K562 (cell line): ENCODE results near the gene TSPAN32. TPM values are rescaled to one million over a fixed set of nuclear protein-coding genes. Genes with fewer than 3 reads are reported as not detected.

Source experiments
- ATAC-seq: fragments of 200-7000 bp; cut with Tn5 transposase; 3 replicates; pipeline ENCODE4 v1.9.1; 2020; ENCODE audit warnings: moderate library complexity
- BruUV-seq: library from RNA; stranded (reverse); fragments of 400-500 nt; replicated peaks from 2 replicates; lab custom pipeline; 2021; lab: Mats Ljungman, UMichigan
- CTCF ChIA-PET: fragments of 300-600 bp; formaldehyde crosslinking; extraction: SDS; loops from one replicate; lab custom pipeline; 2021; ENCODE audit warnings: low intra/inter-chr PET ratio; lab: Yijun Ruan, JAX
- POLR2A ChIA-PET: fragments of 300-600, 350-650 bp; sonication (Branson Sonifier 250); formaldehyde crosslinking; extraction: SDS; loops from one replicate; lab custom pipeline; 2021; ENCODE audit warnings: antibody characterized with exemption, inconsistent platforms; lab: Yijun Ruan, JAX
- DNase-seq, 4 experiments: peaks; one replicate each; pipeline versions ENCODE4 v3.0.0 to v3.0.0-alpha.2; 2011 to 2018; ENCODE audit warnings: low spot score in 3 of 4, mixed read lengths in 3 of 4; ENCODE audit errors: extremely low read depth in 1 of 4
- FAIRE-seq: peaks from 2 replicates; lab custom pipeline; 2011; peaks lifted over from hg19 to GRCh38; lab: Jason Lieb, UNC
- H2AFZ ChIP-seq: 2 replicates; pipeline ENCODE4 v1.6.0; 2011; ENCODE audit warnings: low read depth, low read length, control low read depth, inconsistent platforms
- H3K27ac ChIP-seq: fragments of 200-600 bp; 3 replicates; pipeline ENCODE4 v1.8.0; 2011; ENCODE audit warnings: low read depth, mild to moderate bottlenecking, control low read depth, inconsistent platforms, low read length, moderate library complexity, mixed read lengths; ENCODE audit errors: extremely low read depth
- H3K27me3 ChIP-seq, 2 experiments: fragments of 300-600 bp in 1 of 2; 2 replicates in 1 of 2; 3 replicates in 1 of 2; pipeline versions ENCODE4 v1.6.0 to v1.8.0; 2011; ENCODE audit warnings: inconsistent platforms in 2 of 2, low read length in 2 of 2, mild to moderate bottlenecking in 1 of 2, mixed read lengths in 1 of 2, moderate library complexity in 1 of 2; ENCODE audit not compliant: control insufficient read depth in 2 of 2, insufficient read depth in 2 of 2
- H3K36me3 ChIP-seq: fragments of 300-600 bp; 3 replicates; pipeline ENCODE4 v1.8.0; 2011; ENCODE audit warnings: mild to moderate bottlenecking, low read length, inconsistent platforms; ENCODE audit not compliant: control insufficient read depth, insufficient read depth
- H3K4me1 ChIP-seq, 2 experiments: fragments of 200-600 bp in 1 of 2; replicated peaks in 1 of 2; 2 replicates in 1 of 2; 3 replicates in 1 of 2; pipeline versions ENCODE4 v1.5.1 to v1.8.0; 2011; ENCODE audit warnings: inconsistent platforms in 2 of 2, low read length in 2 of 2, mild to moderate bottlenecking in 1 of 2, mixed read lengths in 1 of 2, moderate library complexity in 1 of 2; ENCODE audit not compliant: control insufficient read depth in 2 of 2, insufficient read depth in 2 of 2
- H3K4me2 ChIP-seq: 2 replicates; pipeline ENCODE4 v1.6.1; 2011; ENCODE audit warnings: low read length, control low read depth, inconsistent platforms, mixed read lengths; ENCODE audit not compliant: insufficient read depth
- H3K4me3 ChIP-seq: fragments of 200-600 bp; sonication (generic), shearing (Covaris generic); 2 replicates; pipeline ENCODE4 v1.5.1; 2016; ENCODE audit warnings: control low read depth, inconsistent platforms
- H3K79me2 ChIP-seq: fragments of 200-600 bp; 3 replicates; pipeline ENCODE4 v1.8.0; 2011; ENCODE audit warnings: low read length, inconsistent platforms; ENCODE audit not compliant: control insufficient read depth, insufficient read depth
- H3K9ac ChIP-seq, 2 experiments: 2 replicates each; pipeline versions ENCODE4 v1.6.0 to v1.6.1; 2011; ENCODE audit warnings: low read depth in 2 of 2, low read length in 2 of 2, control low read depth in 1 of 2, inconsistent platforms in 1 of 2, mild to moderate bottlenecking in 1 of 2, mixed read lengths in 1 of 2; ENCODE audit not compliant: insufficient read depth in 1 of 2
- H3K9me1 ChIP-seq: one replicate; pipeline ENCODE4 v1.6.0; 2011; ENCODE audit warnings: inconsistent platforms, mild to moderate bottlenecking, low read length, moderate library complexity; ENCODE audit not compliant: control insufficient read depth, insufficient read depth
- H3K9me3 ChIP-seq: replicated peaks from 2 replicates; pipeline ENCODE4 v1.5.1; 2011; ENCODE audit warnings: low read depth, low read length, inconsistent platforms; ENCODE audit not compliant: control insufficient read depth, insufficient read depth
- H4K20me1 ChIP-seq: replicated peaks from 2 replicates; pipeline ENCODE4 v1.6.1; 2011; ENCODE audit warnings: low read length, inconsistent platforms, mixed read lengths; ENCODE audit not compliant: control insufficient read depth, insufficient read depth
- ARNT ChIP-seq, 2 experiments: fragments of 450-650 bp; IDR thresholded peaks; 2 replicates each; pipeline ENCODE4 v1.6.1; 2016; ENCODE audit warnings: mild to moderate bottlenecking in 1 of 2
- CHCHD3 ChIP-seq: fragments of 250-450 bp; sonication (Bioruptor Pico); IDR thresholded peaks from 2 replicates; pipeline ENCODE4 v2.1.2; 2022; ENCODE audit warnings: mild to moderate bottlenecking
- NFYB ChIP-seq: IDR thresholded peaks from 2 replicates; pipeline ENCODE4 v1.6.1; 2011; ENCODE audit warnings: mild to moderate bottlenecking, moderate library complexity; ENCODE audit not compliant: insufficient read length; ENCODE audit errors: extremely low read depth
- ZNF717 ChIP-seq: fragments of 250-450 bp; sonication (Bioruptor Pico); IDR thresholded peaks from 2 replicates; pipeline ENCODE4 v1.5.0; 2021
- ZSCAN29 ChIP-seq: fragments of 450-650 bp; IDR thresholded peaks from 2 replicates; pipeline ENCODE4 v1.6.1; 2017
- WGBS: fragments of 100-300 bp; shearing (Covaris generic); methylation state at CpG from one replicate; pipeline ENCODE4 v1.1.6; 2016; ENCODE audit warnings: low coverage, mixed read lengths; ENCODE audit not compliant: insufficient coverage; ENCODE audit errors: missing lambda C conversion rate; 5-methylcytosine and 5-hydroxymethylcytosine counted together
- in situ Hi-C: fragments of 300-500 bp; cut with MboI; formaldehyde crosslinking; loops from 4 replicates; pipeline ENCODE4 v1.15.0; 2018; ENCODE audit warnings: inconsistent platforms, mixed read lengths
- intact Hi-C: fragments of 100-400 bp; cut with micrococcal nuclease; formaldehyde crosslinking; loops from 2 replicates; pipeline ENCODE4 v1.14.2; 2022
- polyA plus RNA-seq, 8 experiments: library from polyadenylated mRNA; depleted of rRNA in 4 of 8; stranded (reverse) in 5 of 8; unstranded in 3 of 8; fragments of >200 nt; fragmentation: Nextera tagmentation in 2 of 8; fragmentation: Illumina TruSeq in 1 of 8; extraction: Ambion mirVana in 2 of 8; extraction: Trizol in 1 of 8; gene quantifications; 2 replicates each; pipeline versions ENCODE4 v1.2.1 to v1.2.3, GENCODE V29; 2011 to 2014; ENCODE audit warnings: inconsistent platforms in 1 of 8, missing spikeins in 1 of 8
- total RNA-seq, 7 experiments: library from RNA; depleted of rRNA in 6 of 7; stranded (reverse); fragments of >200 nt in 6 of 7; fragmentation: Illumina TruSeq in 2 of 7; extraction: Trizol in 2 of 7; gene quantifications; 2 replicates each; pipeline versions ENCODE4 v1.2.1 to v1.2.3, GENCODE V29; 2011 to 2021; ENCODE audit warnings: low replicate concordance in 1 of 7

Gene TSPAN32
- total and polyA plus RNA-seq, 9 of the 15 experiments (the other 6 are each of a cell fraction or from before 2014, with no cell fraction given): 0.21 to 7.3 (median 2.6) TPM

- H3K9me1 ChIP-seq: no peaks in the 10 kb centered on the region
- H3K27me3 ChIP-seq: peaks cover 0 to 57% of the 10 kb centered on the region in 2 experiments; a peak in 2 of 5 replicates
- in situ Hi-C loops: no loop called here
- ChIA-PET CTCF (no interaction called here), POLR2A (interaction anchor here (0.6 kb wide), 1 partner anchor 289 kb away, joined by 3 read pairs; no protein-coding TSS in a partner anchor)
- 26% methylated on average over 12 of the region's 12 CpGs for WGBS
- no peak overlapping the region for H3K9ac ChIP-seq
- DNase-seq: no peak
- BruUV-seq: no TSS peak
- no peak for TF ChIP-seq CHCHD3 (CRISPR knock-in tag)
- TF ChIP-seq ZNF717 (CRISPR knock-in tag): no peak
- no peak for TF ChIP-seq NFYB
- TF ChIP-seq ARNT (IDR thresholded peaks at IDR 0.05): no peak
- TF ChIP-seq ZSCAN29: no peak
- FAIRE-seq: no peak
- H3K9me3 ChIP-seq: no peaks in the 10 kb centered on the region; the same call in 1 of the 2 replicates
- no peak overlapping the region for H3K4me3 ChIP-seq
- no peaks in the 10 kb centered on the region; the same call in 1 of the 2 replicates for H4K20me1 ChIP-seq
- H3K79me2 ChIP-seq: no peaks in the 10 kb centered on the region
- no peak overlapping the region for H3K27ac ChIP-seq
- no peak for ATAC-seq
- no peaks in the 10 kb centered on the region for H3K36me3 ChIP-seq
- intact Hi-C loops: no loop called here
- H2AFZ ChIP-seq: no peak overlapping the region
- H3K4me2 ChIP-seq: no peak overlapping the region
- H3K4me1 ChIP-seq: peaks cover 2 to 42% of the 10 kb centered on the region in 2 experiments; a peak in 3 of 5 replicates
Measured at GRCh38 chr11:2273771-2274170, 28.0 kb upstream of the TSPAN32 start.
